NCI-H1092 treated with DMSO at 0.1 percent for 48 hours (cell line): Measurements from ENCODE around the gene ERICH6B.

Experiments
- DNase-seq: peaks from one replicate; lab custom pipeline; 2025; lab: John Stamatoyannopoulos, UW

ERICH6B gene

DNA sequence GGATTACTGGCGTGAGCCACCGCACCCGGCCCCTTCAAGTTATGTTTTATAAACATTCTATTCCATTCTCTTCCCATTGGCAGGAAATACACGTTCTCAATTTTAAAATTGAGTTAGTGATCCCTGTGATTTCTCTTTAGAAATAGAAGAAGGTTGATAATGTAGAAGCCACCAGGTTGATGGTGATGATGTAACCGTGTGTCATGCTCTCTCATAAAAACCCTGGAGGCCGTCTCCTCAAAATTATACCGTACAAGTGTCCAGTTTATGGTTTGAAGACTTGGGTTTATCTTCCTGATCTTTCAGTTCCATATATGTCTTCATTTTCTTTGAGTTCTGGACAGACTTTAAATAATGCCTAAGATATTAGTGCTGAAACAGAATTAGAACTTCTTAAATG, 118.6 kb downstream of the ERICH6B start:
- DNase-seq: no peak

GRCh38 chr13:45492538-45492937, 123.0 kb downstream of the ERICH6B start:
- DNase-seq: no peak
